Measurements from ENCODE around the gene SUSD1.

DNA sequence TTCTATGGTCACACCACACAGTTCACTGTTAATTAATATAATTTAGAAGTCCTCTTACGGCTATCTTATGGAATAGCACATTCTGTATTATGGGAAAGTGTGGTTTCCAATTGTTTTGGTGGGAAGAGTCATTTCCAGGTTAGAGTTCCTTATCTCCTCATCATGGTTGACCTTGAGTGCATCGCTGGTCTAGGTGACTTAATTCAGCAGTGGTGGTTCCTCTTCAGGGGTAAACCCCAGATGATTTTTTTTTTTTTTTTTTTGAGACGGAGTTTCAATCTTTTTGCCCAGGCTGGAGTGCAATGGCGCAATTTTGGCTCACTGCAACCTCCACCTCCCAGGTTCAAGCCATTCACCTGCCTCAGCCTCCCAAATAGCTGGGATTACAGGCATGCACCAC is 171.6 kb downstream of the SUSD1 start:
- TF ChIP-seq POLR2AphosphoS5 (IDR thresholded peaks at IDR 0.05; ENCODE audit: borderline replicate concordance, low read depth, low read length) (no peak), FOXP2 (optimal IDR thresholded peaks at IDR 0.05; ENCODE audit: control extremely low read depth, extremely low read length, insufficient read depth) (no peak), EZH2 (IDR thresholded peaks at IDR 0.05) (no peak)
